ENCODE data around the gene MARK3.

MARK3 gene

GRCh38 chr14:103396463-103396862 lies 11.2 kb downstream of the MARK3 start:
- no peak for DNase-seq

- no peak for DNase-seq
Measured at GRCh38 chr14:103398427-103399195, 13.4 kb downstream of the MARK3 start.

- no peak for DNase-seq
Measured at GRCh38 chr14:103400537-103400936, 15.3 kb downstream of the MARK3 start.

GRCh38 chr14:103401223-103402214 lies 16.3 kb downstream of the MARK3 start:
- DNase-seq: no peak

- no peak for DNase-seq
Measured at GRCh38 chr14:103402695-103403094, 17.5 kb downstream of the MARK3 start.

GRCh38 chr14:103404032-103404918 lies 19.1 kb downstream of the MARK3 start:
- no peak for DNase-seq

- DNase-seq: no peak
Measured at GRCh38 chr14:103404920-103405319, 19.7 kb downstream of the MARK3 start.

- no peak for DNase-seq
Measured at GRCh38 chr14:103408491-103409155, 23.4 kb downstream of the MARK3 start.

- no peak for DNase-seq
Measured at GRCh38 chr14:103416916-103417315, 31.7 kb downstream of the MARK3 start.

- no peak for DNase-seq
Measured at GRCh38 chr14:103418481-103418818, 33.2 kb downstream of the MARK3 start.

GRCh38 chr14:103421556-103421955 lies 36.3 kb downstream of the MARK3 start:
- no peak for DNase-seq

GRCh38 chr14:103423050-103423461 lies 37.8 kb downstream of the MARK3 start:
- DNase-seq: no peak

- DNase-seq: no peak
Measured at GRCh38 chr14:103427485-103428443, 42.5 kb downstream of the MARK3 start.

GRCh38 chr14:103428723-103429556 lies 43.7 kb downstream of the MARK3 start:
- no peak for DNase-seq

GRCh38 chr14:103430358-103430757 lies 45.1 kb downstream of the MARK3 start:
- DNase-seq: no peak

- DNase-seq: no peak
Measured at GRCh38 chr14:103432627-103433026, 47.4 kb downstream of the MARK3 start.

GRCh38 chr14:103433916-103434563 lies 48.8 kb downstream of the MARK3 start:
- DNase-seq: no peak

GRCh38 chr14:103434868-103435442 lies 49.7 kb downstream of the MARK3 start:
- DNase-seq: no peak

- DNase-seq: no peak
Measured at GRCh38 chr14:103436533-103436932, 51.3 kb downstream of the MARK3 start.

All from NCI-H1417 treated with DMSO at 0.1 percent for 48 hours (cell line).